GM20431 (cell line): ENCODE measurements around the gene TDRD12.

Source experiments
- in situ Hi-C: fragments of 300-500 bp; cut with MseI, MboI; formaldehyde crosslinking; loops from one replicate; pipeline ENCODE4 v1.15.0; 2020; ENCODE audit warnings: low sequenced_read_pairs; ENCODE audit not compliant: unreplicated experiment

Gene TDRD12, protein sequence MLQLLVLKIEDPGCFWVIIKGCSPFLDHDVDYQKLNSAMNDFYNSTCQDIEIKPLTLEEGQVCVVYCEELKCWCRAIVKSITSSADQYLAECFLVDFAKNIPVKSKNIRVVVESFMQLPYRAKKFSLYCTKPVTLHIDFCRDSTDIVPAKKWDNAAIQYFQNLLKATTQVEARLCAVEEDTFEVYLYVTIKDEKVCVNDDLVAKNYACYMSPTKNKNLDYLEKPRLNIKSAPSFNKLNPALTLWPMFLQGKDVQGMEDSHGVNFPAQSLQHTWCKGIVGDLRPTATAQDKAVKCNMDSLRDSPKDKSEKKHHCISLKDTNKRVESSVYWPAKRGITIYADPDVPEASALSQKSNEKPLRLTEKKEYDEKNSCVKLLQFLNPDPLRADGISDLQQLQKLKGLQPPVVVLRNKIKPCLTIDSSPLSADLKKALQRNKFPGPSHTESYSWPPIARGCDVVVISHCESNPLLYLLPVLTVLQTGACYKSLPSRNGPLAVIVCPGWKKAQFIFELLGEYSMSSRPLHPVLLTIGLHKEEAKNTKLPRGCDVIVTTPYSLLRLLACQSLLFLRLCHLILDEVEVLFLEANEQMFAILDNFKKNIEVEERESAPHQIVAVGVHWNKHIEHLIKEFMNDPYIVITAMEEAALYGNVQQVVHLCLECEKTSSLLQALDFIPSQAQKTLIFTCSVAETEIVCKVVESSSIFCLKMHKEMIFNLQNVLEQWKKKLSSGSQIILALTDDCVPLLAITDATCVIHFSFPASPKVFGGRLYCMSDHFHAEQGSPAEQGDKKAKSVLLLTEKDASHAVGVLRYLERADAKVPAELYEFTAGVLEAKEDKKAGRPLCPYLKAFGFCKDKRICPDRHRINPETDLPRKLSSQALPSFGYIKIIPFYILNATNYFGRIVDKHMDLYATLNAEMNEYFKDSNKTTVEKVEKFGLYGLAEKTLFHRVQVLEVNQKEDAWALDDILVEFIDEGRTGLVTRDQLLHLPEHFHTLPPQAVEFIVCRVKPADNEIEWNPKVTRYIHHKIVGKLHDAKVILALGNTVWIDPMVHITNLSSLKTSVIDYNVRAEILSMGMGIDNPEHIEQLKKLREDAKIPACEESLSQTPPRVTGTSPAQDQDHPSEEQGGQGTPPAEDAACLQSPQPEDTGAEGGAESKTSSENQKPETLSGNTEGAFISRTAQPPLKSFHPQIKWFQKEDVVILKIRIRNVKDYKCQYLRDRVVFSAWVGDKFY (N-terminal part only)

DNA sequence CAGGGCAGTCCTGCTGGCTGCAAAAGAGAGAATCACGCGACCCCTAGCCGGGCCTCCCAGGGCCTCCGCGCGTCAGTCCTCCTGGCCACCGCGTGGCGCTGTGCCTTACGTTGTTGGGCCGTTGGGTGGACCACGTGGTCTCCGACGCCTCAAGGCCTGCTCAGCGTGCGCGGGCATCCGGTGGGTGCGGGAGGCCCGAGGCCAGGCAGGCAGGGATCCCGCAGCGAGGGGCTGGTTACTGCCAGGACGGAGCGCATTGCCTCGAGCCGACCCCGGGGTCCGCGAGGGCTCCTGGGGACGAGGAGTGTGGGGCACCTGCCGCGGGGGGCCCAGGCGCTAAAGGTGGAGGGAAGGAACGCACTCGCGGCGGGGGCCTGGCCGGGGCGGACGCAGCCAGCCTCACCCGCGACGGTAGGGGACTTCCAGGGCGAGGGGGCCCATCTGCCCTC, at the start of gene TDRD12:
Gene TDRD12 (plus strand): TSS at position 157 of the 449 bp plus-strand sequence. CDS start 306 bp downstream, outside the sequence.
- in situ Hi-C loops = no loop called here

DNA sequence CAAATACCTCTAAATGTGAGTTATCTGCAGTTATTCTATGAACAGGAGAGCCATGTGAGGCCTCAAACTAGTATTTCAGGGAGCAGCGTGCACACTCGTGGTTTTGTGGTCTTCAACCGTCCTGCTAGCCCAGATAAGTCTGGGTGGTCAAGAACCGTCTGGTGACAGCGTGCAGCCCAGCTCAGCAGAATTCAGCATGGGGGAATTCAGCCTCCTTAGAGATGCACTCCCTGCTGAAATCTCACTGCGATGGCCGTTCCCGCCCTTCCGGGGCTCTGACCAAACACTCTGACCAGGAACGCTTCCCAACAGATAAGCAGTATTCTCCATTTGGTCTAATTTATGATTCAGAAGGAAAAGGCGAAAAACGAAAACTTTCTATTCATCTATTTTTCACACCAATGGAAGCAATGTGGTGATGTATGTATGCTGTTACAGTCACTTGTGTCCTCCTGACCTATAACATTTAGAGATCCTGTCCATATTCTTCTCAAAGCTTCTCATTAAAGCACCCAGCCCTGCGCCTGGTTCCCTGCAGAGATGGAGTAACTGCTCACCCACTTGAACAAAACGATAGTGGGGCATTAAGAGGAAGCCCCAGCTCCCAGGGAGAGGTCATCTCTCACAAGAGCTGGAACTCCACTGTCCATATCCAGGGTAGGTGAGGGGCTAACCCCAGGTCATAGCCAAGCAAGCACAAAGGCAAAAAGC, 47.5 kb upstream of the TDRD12 start:
- in situ Hi-C loops = no loop called here

DNA sequence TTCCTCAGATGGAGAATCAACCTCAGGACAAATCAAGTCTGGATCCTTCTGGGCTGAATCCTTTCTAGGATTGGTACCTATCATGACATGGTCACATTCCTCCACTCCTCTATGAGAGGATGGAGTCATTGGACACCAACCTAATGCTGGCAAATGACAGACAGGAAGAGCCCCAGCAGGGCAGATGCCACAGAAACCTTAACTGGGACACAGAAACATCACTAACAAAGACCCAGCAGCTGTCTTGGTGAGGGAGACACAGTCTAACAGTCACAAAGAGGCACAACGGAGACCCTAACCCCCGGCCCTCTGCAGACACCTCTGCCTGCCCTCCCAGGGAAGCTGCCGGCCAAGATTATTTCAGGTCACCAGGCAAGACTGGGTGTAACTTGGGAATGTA, 46.7 kb upstream of the TDRD12 start:
- in situ Hi-C loops = no loop called here

DNA sequence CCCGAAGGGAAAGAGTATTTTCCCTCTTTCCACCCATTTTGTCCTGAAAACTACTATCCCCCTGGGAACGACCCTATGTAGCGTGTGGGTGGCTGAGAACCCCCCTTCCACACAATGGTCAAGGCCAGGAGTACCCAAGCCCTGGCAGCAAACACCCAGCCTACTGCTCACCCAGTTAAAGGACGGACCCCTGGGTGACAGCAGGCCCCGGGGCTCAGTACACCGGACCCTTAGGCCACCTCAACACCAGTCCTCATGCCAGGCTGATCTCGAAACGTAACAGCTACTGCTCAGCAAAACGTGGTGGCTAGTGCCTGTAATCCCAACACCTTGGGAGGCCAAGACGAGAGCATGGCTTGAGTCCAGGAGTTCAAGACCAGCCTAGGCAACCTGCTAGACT, 46.0 kb upstream of the TDRD12 start:
- in situ Hi-C loops = no loop called here

DNA sequence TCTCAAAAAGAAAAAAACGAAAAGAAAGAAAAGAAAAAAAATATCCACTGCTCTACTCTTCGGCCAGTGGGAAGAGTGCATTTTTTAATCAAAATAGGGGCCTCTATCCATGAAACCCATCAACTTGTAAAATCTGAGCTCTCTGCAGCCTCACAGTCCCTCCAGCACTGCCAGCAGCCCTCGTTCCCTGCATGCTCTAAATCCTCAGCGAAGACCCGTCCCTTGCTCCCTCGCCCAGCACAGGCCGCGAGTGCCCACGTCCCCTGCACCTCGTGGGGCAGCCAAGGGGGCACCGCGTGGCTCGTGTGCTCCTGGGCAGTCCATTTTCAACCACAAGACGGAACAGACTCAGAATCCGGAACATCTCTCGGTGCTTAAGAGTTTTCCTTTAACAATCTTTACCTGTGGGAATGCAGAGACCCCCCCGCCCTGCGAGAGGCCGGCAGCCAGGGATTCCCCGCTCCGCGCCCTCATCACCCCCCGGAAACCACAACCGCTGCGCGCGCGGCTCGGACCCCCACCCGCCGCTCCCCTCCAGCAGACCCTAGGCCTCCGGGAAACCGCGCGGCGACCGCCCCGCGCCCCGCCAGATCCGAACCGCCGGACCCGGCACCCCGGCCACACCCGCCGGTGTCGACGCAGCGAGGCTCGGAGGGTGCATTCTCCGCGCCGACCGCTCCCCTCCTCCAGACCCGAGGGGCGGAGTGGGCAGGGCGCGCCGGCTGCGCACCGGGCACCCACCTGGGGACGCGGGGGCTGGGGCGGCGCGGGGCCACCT, 45.2 kb upstream of the TDRD12 start:
- in situ Hi-C loops = no loop called here

DNA sequence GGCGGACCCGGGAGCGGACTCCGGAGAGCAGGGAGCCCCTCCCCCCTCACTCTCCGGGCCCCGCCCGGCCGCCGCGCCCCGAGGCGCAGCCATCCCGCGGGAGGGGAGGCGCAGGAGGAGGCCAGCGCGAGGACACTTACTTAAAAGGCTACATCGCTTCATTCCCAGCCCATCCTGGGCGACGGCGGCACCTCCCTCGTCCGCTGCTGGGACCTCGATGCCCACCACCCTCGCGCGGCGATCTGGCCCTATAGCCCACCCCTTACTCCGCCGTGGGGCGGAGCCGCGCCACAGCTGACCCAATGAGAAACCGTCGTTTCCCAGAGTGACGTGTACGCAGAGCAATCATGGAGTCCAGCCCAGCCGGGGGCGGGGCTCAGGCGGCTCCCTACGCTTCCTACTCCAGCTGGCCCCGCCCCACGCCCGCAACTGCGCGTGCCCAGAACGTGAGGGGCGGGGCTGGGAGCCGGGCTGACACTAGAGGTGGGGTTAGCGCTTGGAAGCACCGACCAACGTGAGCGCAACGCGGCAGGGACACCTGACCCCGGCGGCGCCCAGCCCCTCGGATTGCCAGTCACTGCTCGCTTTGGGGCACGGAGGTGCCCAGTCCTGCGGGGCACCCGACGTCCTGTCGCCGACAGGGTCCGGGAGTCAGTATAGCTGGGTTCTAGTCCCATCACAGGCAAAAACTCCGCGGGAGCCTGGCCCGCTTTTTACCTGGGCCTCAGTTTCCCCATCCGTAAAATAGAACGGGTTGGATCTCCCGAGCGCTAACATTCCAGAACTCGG, 44.4 kb upstream of the TDRD12 start, which contains the start of gene ANKRD27:
Gene ANKRD27 (minus strand): TSS at position 250 of the 789 bp plus-strand sequence. CDS start 16,165 bp downstream, outside the sequence.
- in situ Hi-C loops = no loop called here

DNA sequence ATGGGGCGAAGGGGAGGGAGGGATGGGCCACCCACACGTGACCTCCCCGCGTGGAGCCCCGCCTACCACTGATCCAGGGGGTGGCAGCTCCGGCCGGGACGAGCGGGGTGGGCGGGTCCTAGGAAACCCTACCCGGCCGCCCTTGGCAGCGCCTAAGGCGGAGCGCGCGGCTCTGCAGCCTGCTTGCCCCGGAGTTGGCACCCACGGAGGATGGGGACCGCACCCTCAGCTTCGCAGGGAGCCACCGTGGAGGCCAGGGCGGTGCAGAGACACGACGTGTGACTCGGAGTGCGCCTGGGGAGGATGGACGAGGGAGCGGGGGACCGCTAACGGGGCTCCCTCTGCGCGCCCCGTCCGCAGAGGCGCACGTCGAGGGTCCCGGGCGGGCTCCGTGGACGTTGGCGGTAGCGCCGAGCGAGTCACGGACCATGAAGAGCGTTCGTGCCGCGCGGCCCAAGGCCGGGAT, 43.8 kb upstream of the TDRD12 start, which contains the start of gene RGS9BP:
Gene RGS9BP (plus strand): TSS at position 129 of the 466 bp plus-strand sequence. CDS start 416 bp downstream, outside the sequence.
- in situ Hi-C loops = no loop called here

DNA sequence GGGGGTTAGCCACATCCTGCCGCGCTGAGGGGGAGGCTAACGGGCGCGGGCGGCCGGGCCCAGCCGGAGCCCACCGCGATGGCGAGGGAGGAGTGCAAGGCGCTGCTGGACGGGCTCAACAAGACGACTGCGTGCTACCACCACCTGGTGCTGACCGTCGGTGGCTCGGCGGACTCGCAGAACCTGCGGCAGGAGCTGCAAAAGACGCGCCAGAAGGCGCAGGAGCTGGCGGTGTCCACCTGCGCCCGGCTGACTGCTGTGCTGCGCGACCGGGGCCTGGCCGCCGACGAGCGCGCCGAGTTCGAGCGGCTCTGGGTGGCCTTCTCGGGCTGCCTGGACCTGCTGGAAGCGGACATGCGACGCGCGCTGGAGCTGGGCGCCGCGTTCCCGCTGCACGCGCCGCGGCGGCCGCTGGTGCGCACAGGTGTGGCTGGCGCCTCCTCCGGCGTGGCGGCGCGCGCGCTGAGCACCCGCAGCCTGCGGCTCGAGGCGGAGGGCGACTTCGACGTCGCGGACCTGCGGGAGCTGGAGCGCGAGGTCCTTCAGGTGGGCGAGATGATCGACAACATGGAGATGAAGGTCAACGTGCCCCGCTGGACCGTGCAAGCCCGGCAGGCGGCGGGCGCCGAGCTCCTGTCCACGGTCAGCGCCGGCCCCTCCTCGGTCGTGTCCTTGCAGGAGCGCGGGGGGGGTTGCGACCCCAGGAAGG, 43.2 kb upstream of the TDRD12 start:
- in situ Hi-C loops = no loop called here

DNA sequence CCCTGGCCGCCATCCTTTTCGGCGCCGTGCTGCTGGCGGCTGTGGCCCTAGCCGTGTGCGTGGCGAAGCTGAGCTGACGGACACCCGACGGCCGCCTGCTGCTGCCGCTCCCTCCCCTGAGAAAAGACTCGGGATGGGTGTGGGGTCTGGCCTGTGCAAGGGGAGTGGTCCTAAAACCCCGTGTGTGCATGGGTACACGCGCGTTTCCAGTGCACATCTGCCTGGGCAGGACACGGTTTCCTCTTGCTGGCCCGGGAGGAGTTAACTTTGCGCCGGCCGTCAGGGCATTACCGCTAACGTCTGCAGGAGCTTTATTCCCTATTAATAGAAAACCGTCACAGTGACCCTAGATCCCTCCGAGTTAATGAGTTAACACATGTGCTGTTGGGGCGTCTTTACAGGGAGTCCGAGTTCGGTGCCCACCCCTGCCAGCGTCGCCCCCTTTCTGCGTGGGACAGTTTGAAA, 42.6 kb upstream of the TDRD12 start:
- in situ Hi-C loops = no loop called here

DNA sequence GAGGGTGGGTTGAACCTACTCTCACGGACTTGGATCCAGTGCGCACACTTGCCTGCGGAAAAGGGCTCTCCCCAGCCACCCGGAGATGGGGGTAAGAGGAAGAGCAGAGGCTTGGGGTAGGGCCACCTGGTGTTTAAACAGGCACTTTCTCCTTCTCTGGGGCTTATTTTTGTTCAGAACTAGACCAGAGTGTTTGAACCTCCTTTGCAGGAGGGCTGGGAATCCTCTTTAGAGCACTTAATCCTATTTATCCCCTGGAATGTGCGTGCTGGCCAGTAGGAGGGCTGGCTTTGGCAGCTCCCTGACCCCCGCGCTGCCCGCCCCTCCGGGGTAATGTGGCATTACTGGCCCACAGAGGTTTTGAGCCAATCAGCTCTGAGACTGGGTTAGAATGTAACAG, 41.9 kb upstream of the TDRD12 start:
- in situ Hi-C loops = no loop called here

DNA sequence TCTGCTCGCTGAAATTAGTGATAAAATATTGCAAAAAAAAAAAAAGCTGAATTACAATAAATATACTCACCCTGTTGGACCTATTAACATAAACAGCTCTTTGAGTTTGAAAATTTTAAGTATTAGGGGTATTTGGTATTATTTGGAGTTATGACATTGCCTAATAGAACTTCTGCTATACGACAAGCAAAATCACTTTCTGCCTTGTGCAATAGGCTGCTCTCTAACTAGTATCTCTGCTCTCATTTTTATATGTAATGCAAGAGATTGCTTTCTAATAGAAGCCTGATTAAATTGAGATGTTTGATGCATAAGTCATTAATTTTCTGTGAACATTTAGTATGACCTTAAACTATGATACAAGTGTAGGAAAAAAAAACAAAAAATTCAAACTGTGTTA, 38.6 kb upstream of the TDRD12 start:
- in situ Hi-C loops = no loop called here

DNA sequence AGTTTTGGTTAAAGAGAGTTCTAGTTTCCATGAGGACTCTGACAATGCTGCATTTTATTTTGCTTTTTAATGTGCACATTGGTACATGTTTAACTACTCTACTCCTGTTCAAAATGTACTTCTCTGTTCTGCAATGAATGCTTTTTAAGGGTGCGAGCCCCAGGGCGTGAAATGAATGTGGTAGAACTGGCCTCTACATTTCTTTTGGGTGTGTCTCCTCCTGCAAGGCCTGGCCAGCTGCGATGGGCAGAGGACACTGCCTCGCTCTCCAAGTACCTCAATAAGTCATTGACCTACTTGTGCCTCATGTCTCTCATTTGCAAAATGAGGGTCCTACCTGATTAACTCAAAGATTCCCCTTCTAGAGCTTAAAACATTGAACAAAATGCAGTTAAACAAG, 37.2 kb upstream of the TDRD12 start:
- in situ Hi-C loops = no loop called here

DNA sequence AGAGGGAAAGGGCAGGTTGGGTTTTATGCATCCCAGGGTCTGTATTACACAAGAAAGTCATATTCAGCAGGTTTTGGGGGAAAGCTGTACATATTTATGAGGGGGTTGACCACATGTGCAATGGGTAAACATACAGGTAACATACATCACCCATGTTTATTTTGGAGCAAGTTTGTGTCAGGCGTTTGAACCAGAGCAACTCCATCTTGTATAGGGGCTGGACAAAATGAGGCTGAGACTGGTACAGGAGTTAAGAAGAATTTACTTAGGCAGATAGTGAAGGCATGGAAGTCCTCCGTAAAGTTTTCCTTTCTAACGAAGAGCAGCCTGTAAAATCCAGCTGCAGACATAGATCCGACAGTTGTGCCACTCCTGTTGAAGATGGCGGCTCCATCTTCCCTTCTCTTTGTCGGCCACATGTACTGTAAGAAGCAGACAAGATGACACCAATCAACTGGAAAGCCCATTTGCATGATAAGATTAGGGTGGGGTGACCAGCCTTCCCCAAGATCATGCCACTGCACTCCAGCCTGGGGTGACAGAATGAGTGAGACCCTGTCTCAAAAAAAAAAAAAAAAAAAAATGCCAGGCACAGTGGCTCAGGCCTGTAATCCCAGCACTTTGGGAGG, 32.6 kb upstream of the TDRD12 start:
- in situ Hi-C loops = no loop called here

DNA sequence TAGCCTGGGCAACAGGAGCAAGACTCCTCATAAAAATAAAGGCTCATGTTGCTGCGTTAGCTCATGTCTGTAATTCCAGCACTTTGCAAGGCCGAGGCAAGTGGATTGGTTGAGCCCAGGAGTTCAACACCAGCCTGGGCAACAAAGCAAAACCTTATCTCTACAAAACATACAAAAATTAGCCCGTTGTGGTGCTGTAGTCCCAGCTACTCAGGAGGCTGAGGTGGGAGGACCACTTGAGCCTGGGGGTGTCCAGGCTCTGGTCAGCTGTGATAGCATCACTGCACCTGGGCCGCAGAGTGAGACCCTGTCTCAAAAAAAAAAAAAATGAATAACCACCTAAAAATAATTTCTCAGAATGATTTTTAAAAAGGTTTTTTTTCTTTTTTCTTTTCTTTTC, 31.9 kb upstream of the TDRD12 start:
- in situ Hi-C loops = no loop called here

DNA sequence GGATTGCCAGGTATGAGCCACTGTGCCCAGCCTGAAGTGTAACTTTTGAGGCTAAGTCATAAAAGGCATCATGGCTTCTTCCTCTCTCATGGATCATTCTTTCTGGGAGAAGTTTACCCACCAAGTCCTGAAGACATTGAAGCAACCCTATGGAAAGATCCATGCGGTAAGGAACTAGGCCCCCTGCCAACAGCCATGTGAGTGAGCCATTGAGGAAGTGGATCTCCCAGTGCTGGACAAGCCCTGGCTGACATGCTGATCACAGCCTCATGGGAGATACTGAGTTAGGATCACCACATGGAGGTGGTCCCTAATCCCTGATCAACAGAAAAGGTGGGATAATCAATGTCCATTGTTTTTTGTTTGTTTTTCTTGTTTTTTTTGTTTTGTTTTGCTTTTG, 31.3 kb upstream of the TDRD12 start:
- in situ Hi-C loops = no loop called here

DNA sequence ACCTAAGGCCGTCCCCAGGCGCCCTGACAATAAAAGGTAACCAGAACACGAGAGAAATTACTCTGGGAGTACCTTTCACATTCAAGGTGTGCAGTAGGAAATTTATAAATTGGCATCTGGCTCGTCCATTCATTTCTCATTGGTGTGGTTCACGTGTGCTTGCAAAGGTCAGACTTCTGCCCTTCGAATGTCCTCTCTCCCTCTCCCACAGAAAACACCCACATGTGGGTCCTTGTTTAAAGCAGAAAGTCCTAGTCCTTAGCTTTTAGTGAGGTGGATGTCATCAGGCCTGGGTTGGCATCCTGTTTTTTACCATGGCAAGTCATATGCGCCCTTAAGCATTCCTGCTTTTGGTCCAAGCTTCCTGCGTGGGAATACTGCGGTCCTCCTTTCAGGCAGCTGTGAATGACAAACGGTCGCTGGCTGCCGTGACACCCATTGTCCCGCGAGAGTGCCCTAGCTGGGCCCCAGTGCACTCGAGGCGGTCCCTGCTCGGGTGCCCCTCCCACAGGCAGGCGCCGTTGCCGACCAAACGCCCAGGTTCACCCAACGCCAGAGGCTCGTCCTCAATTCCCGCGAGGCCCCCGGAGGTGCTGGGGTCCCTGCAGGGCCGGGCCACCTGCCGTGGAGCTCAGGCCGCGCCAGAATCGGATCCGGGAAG, 28.1 kb upstream of the TDRD12 start, which contains the start of gene NUDT19:
Gene NUDT19 (plus strand): TSS at position 531 of the 661 bp plus-strand sequence. CDS start 140 bp downstream, outside the sequence.
- in situ Hi-C loops = no loop called here
